Heart left ventricle (tissue), 16 donors: ENCODE measurements around the gene ALK. TPM values are rescaled to one million over a fixed set of nuclear protein-coding genes. Genes with fewer than 3 reads are reported as not detected.

Source experiments
- ATAC-seq, 4 donors: fragments of 200-7000 bp; cut with Tn5 transposase; one replicate each; pipeline ENCODE4 v1.9.1; 2020 to 2022; ENCODE audit warnings: moderate library complexity in 4 of 4, mild to moderate bottlenecking in 3 of 4, moderate number of reproducible peaks in 1 of 4
- DNase-seq, 5 donors: peaks; one replicate each; pipeline ENCODE4 v3.0.0-alpha.2; 2020
- H3K27ac ChIP-seq, 12 donors: fragments of 200-600 bp; sonication (generic) in 4 of 12; one replicate each; pipeline versions ENCODE4 v1.5.0 to v1.8.0; 2016 to 2022; ENCODE audit warnings: mild to moderate bottlenecking in 2 of 12
- H3K27me3 ChIP-seq, 9 donors: fragments of 200-600 bp; sonication (generic) in 2 of 9; one replicate each; pipeline versions ENCODE4 v1.5.1 to v1.8.0; 2016 to 2022; ENCODE audit warnings: mild to moderate bottlenecking in 3 of 9
- H3K36me3 ChIP-seq, 9 donors: fragments of 200-600 bp; sonication (generic) in 2 of 9; one replicate each; pipeline versions ENCODE4 v1.5.0 to v1.8.0; 2018 to 2022; ENCODE audit warnings: mild to moderate bottlenecking in 2 of 9
- H3K4me1 ChIP-seq, 12 donors: fragments of 200-600 bp; sonication (generic) in 4 of 12; one replicate each; pipeline versions ENCODE4 v1.5.0 to v1.8.0; 2016 to 2022; ENCODE audit warnings: mild to moderate bottlenecking in 3 of 12
- H3K4me3 ChIP-seq, 12 donors: fragments of 200-600 bp; sonication (generic) in 4 of 12; one replicate each; pipeline versions ENCODE4 v1.5.0 to v1.8.0; 2017 to 2022; ENCODE audit warnings: mild to moderate bottlenecking in 9 of 12, moderate library complexity in 4 of 12
- H3K9me3 ChIP-seq, 12 donors: fragments of 200-600 bp; sonication (generic) in 4 of 12; one replicate each; pipeline versions ENCODE4 v1.5.0 to v1.8.0; 2016 to 2022; ENCODE audit warnings: mild to moderate bottlenecking in 1 of 12
- POLR2A ChIP-seq, 2 donors: fragments of 450-650 bp; IDR thresholded peaks; one replicate each; pipeline ENCODE4 v1.6.1; 2017; ENCODE audit warnings: antibody characterized with exemption in 2 of 2, mild to moderate bottlenecking in 2 of 2, moderate library complexity in 2 of 2
- WGBS, 4 donors: extraction: QIAGEN DNeasy Blood & Tissue Kit in 2 of 4; methylation state at CpG; one replicate each; pipeline versions ENCODE4 v1.1.5 to v1.1.7; 2013 to 2018; 5-methylcytosine and 5-hydroxymethylcytosine counted together
- intact Hi-C, 10 donors: fragments of 100-400 bp; cut with DNase I; formaldehyde crosslinking; loops; one replicate each; pipeline versions ENCODE4 v1.11.1 to v1.14.2; 2022
- polyA plus RNA-seq, 2 donors: library from polyadenylated mRNA; stranded (reverse); fragments of 200-250 nt; gene quantifications; one replicate each; pipeline ENCODE4 v1.2.3, GENCODE V29; 2013
- total RNA-seq, 9 donors: library from RNA; depleted of rRNA in 2 of 9; stranded (reverse); fragments of >200 nt in 2 of 9; fragmentation: NEBNext Ultra II Directional in 3 of 9; extraction: Animal tissue kit (Norgen Biotek cat#: 25700) in 3 of 9; gene quantifications; one replicate each; pipeline versions ENCODE4 v1.1.0 to v1.2.4, GENCODE V29; 2016 to 2023
- TF ChIP-seq, protein P1 (sequence below), 12 donors: fragments of 200-600 bp; sonication (generic) in 4 of 12; IDR thresholded peaks; one replicate each; pipeline versions ENCODE4 v1.5.0 to v1.8.0; 2018 to 2022; ENCODE audit warnings: antibody characterized with exemption in 12 of 12, mild to moderate bottlenecking in 5 of 12
- donor health status: ischemic (EF 13 %, LVEDD 7.1; RV severe dilation, severe dysfunction).
- donor health status: healthy with polysubstance abuse.
- donor health status: DM: no; HTN: yes; CAD: no.
- donor health status: DM: no; HTN: no; CAD: no.
- donor health status: ischemic (EF 25% LVEDD 6.9; RV normal size, moderate dysfunction).
- donor health status: ischemic (EF 25% LVEDD 5.7; RV mildly dilated, moderate dysfunction).
- donor health status: healthy.
- donor health status: DM: yes; HTN: yes; CAD: no.
- donor health status: ischemic (EF 35%, LVEDD 5.7; RV mildly dilated, moderate dysfunction).
- donor health status: nonischemic (EF 11% LVEDD 7.7; RV severe dilation, severe dysfunction).
- donor health status: DM: yes; HTN: yes; CAD: no.
- donor health status: PGD.
- donor health status: ischemic (EF 29% LVEDD 5.4; RV normal size, mild dysfunction).
- donor health status: nonischemic (EF 23%, LVEDD 6.1; RV moderate dilation, normal function).

ALK gene
- total and polyA plus RNA-seq, 11 donors, result 0.05 to 0.50 (median 0.13) TPM; not detected in 5

DNA sequence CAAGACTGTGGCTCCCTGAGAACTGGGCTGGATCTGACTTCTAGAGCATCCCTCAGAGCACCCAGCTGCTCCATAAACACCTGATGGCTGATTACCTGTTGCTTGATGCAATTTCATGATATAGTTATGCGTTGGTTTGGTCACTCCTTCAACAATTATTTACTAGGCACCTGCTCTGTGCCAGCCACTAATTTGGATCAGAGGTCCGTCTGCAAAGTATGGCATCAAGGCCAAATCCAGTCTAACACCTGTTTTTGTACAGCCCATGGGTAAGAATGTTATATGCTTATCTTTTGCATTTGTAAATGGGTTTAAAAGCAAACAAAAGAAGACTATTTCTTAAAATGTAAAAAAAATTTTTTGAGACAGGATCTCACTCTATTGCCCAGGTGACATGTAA lies 348.2 kb downstream of the ALK start:
- DNase-seq (no peak), ATAC-seq (no peak)
- H3K27me3 ChIP-seq, result peaks cover 0 to 3% (median 0%) of the 10 kb centered on the region in 9 donors
- TF ChIP-seq, protein P1, sequence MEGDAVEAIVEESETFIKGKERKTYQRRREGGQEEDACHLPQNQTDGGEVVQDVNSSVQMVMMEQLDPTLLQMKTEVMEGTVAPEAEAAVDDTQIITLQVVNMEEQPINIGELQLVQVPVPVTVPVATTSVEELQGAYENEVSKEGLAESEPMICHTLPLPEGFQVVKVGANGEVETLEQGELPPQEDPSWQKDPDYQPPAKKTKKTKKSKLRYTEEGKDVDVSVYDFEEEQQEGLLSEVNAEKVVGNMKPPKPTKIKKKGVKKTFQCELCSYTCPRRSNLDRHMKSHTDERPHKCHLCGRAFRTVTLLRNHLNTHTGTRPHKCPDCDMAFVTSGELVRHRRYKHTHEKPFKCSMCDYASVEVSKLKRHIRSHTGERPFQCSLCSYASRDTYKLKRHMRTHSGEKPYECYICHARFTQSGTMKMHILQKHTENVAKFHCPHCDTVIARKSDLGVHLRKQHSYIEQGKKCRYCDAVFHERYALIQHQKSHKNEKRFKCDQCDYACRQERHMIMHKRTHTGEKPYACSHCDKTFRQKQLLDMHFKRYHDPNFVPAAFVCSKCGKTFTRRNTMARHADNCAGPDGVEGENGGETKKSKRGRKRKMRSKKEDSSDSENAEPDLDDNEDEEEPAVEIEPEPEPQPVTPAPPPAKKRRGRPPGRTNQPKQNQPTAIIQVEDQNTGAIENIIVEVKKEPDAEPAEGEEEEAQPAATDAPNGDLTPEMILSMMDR (IDR thresholded peaks at IDR 0.05), result no peak
- TF ChIP-seq POLR2A (IDR thresholded peaks at IDR 0.05), result no peak
- H3K9me3 ChIP-seq, result no peaks in the 10 kb centered on the region
- WGBS, 4 donors, result 84 to 94% (median 90%) methylated on average over 2 of the region's 2 CpGs
- H3K27ac ChIP-seq, result no peak overlapping the region
- no peak overlapping the region for H3K4me3 ChIP-seq
- no peaks in the 10 kb centered on the region for H3K36me3 ChIP-seq
- intact Hi-C loops, result no loop called here
- H3K4me1 ChIP-seq, result no peaks in the 10 kb centered on the region

DNA sequence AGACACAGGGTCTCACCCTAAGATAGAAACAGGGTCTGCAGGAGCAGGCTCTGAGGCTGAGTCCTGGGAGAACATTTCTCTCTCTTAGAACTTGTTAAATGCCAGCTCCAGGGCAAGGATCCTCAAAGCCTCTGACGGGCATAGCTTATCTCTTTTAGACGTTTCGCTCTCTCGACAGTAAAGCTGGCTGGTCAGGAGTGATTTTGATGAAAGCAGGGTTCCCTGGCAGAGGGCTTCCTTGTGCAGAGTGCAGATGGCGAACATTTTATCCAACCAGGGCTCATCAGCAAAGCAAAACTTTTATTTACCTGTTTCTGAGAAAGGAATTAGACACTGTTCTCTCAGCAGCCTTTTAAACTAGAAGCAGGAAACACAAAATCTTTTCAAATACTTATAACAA lies 350.8 kb downstream of the ALK start:
- 28 to 45% (median 38%) methylated on average over 5 of the region's 5 CpGs for whole genome bisulfite sequencing, 4 donors
- peak in 2 of 4 donors; percentile 36 to 73 for ATAC-seq

DNA sequence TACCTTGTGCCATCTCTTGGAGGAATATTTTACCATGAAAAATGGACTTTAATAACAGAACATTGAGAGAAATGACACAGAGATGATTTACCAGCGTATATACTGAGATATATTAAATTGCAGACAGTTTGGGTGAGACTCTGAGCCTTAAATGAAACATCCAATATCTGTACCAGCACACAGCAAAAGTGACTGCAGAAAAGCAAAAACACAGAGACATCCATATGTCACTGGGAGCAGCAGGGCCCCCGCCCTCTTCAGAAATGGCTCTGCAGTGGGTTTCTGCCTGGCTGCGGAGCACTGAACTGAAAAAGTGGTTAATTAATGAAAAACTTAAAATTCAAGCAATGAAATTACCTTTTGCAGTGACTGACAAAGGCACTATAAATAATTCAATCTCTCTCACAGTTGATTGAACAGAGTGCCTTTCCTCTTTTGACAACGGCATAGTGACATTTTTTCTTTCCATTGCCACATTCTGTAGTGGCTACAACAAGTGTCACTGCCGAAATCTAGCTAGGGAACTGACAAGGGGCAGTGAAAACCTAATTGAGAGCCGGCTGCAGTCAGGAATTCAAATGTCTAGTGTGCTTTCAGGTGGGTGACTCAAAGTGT lies 353.4 kb downstream of the ALK start:
- ATAC-seq (peak in 1 of 4 donors; percentile 14), DNase-seq (no peak)
- H3K4me1 ChIP-seq, result no peaks in the 10 kb centered on the region
- TF ChIP-seq POLR2A (IDR thresholded peaks at IDR 0.05), result no peak
- TF ChIP-seq, protein P1 (IDR thresholded peaks at IDR 0.05), result no peak
- H3K27me3 ChIP-seq, result peaks cover 0 to 3% (median 0%) of the 10 kb centered on the region in 9 donors
- no peak overlapping the region for H3K27ac ChIP-seq
- H3K9me3 ChIP-seq, result no peaks in the 10 kb centered on the region
- H3K4me3 ChIP-seq, result no peak overlapping the region
- no peaks in the 10 kb centered on the region for H3K36me3 ChIP-seq
- intact Hi-C loops, result no loop called here
- WGBS, 4 donors, result 62 to 79% (median 69%) methylated on average over 6 of the region's 6 CpGs

More for the DNA sequence above, 350.8 kb downstream of the ALK start:
- H3K27me3 ChIP-seq, result peaks cover 0 to 3% (median 0%) of the 10 kb centered on the region in 9 donors
- DNase-seq, result no peak
- H3K36me3 ChIP-seq, result no peaks in the 10 kb centered on the region
- no peak overlapping the region for H3K4me3 ChIP-seq
- H3K27ac ChIP-seq, result no peak overlapping the region
- no peaks in the 10 kb centered on the region for H3K4me1 ChIP-seq
- TF ChIP-seq POLR2A (IDR thresholded peaks at IDR 0.05), result no peak
- TF ChIP-seq, protein P1 (IDR thresholded peaks at IDR 0.05), result no peak
- intact Hi-C loops, result no loop called here
- H3K9me3 ChIP-seq, result no peaks in the 10 kb centered on the region

DNA sequence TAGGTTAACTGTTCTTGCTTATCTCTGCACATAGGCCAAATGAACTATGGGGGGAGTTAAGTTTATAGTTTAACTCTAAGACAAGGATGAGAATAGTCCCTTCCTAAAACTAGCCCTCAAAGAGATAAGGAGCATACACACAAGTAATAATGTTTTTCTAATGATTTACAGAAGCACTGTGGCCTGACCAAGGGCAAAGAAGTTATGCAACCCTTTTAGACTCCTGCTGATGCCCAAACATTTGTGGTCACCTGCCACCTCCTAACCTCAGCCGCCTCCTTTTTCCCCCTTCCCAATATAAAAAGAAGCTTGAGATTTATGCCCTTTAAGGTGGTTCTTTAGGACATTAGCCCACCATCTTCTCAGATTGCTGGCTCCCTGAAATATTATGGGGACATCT lies 357.7 kb downstream of the ALK start:
- H3K27ac ChIP-seq, result no peak overlapping the region
- WGBS, 4 donors, result 88 to 98% (median 94%) methylated on average over 1 of the region's 1 CpG
- no peak overlapping the region for H3K4me3 ChIP-seq
- no peak for TF ChIP-seq POLR2A (IDR thresholded peaks at IDR 0.05)
- TF ChIP-seq, protein P1 (IDR thresholded peaks at IDR 0.05), result no peak
- ATAC-seq, result no peak
- intact Hi-C loops, result no loop called here
- peaks cover 0 to 5% (median 0%) of the 10 kb centered on the region in 12 donors for H3K9me3 ChIP-seq
- DNase-seq, result no peak
- H3K4me1 ChIP-seq, result no peaks in the 10 kb centered on the region
- no peaks in the 10 kb centered on the region for H3K36me3 ChIP-seq
- H3K27me3 ChIP-seq, result no peaks in the 10 kb centered on the region
